Small intestine (tissue), 7 donors: ENCODE measurements around the gene NISCH. TPM values are rescaled to one million over a fixed set of nuclear protein-coding genes. Genes with fewer than 3 reads are reported as not detected.

Source experiments
- DNase-seq, 2 donors: peaks; one replicate each; pipeline versions ENCODE4 v3.0.0 to v3.0.0-alpha.2; 2013
- FAIRE-seq: peaks from 2 replicates; lab custom pipeline; 2012; peaks lifted over from hg19 to GRCh38; lab: Jason Lieb, UNC
- H3K27ac ChIP-seq, 3 donors: one replicate each; pipeline ENCODE4 v1.5.1; 2013; ENCODE audit warnings: low read length in 2 of 3, mild to moderate bottlenecking in 2 of 3, control low read depth in 1 of 3, inconsistent platforms in 1 of 3, low read depth in 1 of 3, moderate library complexity in 1 of 3
- H3K27me3 ChIP-seq, 3 donors: one replicate each; pipeline ENCODE4 v1.6.1; 2013; ENCODE audit warnings: low read length in 3 of 3, inconsistent platforms in 1 of 3; ENCODE audit not compliant: control insufficient read depth in 3 of 3, insufficient read depth in 3 of 3
- H3K36me3 ChIP-seq, 3 donors: one replicate each; pipeline ENCODE4 v1.6.1; 2013; ENCODE audit warnings: low read length in 3 of 3, inconsistent platforms in 1 of 3, low read depth in 1 of 3, mild to moderate bottlenecking in 1 of 3, moderate library complexity in 1 of 3; ENCODE audit not compliant: control insufficient read depth in 3 of 3, insufficient read depth in 2 of 3
- H3K4me1 ChIP-seq, 3 donors: one replicate each; pipeline ENCODE4 v1.6.1; 2013; ENCODE audit warnings: low read length in 2 of 3, inconsistent platforms in 1 of 3, low read depth in 1 of 3, mild to moderate bottlenecking in 1 of 3, moderate library complexity in 1 of 3; ENCODE audit not compliant: control insufficient read depth in 3 of 3, insufficient read depth in 2 of 3
- H3K4me3 ChIP-seq, 3 donors: one replicate each; pipeline ENCODE4 v1.5.1; 2013; ENCODE audit warnings: low read length in 3 of 3, control low read depth in 1 of 3, inconsistent platforms in 1 of 3, low read depth in 1 of 3, mild to moderate bottlenecking in 1 of 3, moderate library complexity in 1 of 3
- H3K9me3 ChIP-seq, 2 donors: one replicate each; pipeline ENCODE4 v1.6.1; 2013; ENCODE audit warnings: low read depth in 1 of 2, low read length in 1 of 2; ENCODE audit not compliant: control insufficient read depth in 2 of 2, insufficient read depth in 1 of 2
- WGBS, 3 donors: extraction: QIAGEN DNeasy Blood & Tissue Kit; methylation state at CpG; one replicate each; pipeline ENCODE4 v1.1.7; 2013; 5-methylcytosine and 5-hydroxymethylcytosine counted together
- polyA plus RNA-seq, 4 donors: library from polyadenylated mRNA; stranded (reverse) in 3 of 4; unstranded in 1 of 4; fragments of 200-250 nt in 3 of 4; fragments of 120-200 nt in 1 of 4; gene quantifications; one replicate each; pipeline versions ENCODE4 v1.2.1 to v1.2.3, GENCODE V29; 2013
- donor health status: healthy with polysubstance abuse.
- donor health status: control.
- donor health status: control.
- donor health status: Bipolar disorder and iron deficiency.
- donor health status: healthy.

NISCH gene
- polyA plus RNA-seq, 4 donors, result 25.9 to 78.1 (median 27.9) TPM

DNA sequence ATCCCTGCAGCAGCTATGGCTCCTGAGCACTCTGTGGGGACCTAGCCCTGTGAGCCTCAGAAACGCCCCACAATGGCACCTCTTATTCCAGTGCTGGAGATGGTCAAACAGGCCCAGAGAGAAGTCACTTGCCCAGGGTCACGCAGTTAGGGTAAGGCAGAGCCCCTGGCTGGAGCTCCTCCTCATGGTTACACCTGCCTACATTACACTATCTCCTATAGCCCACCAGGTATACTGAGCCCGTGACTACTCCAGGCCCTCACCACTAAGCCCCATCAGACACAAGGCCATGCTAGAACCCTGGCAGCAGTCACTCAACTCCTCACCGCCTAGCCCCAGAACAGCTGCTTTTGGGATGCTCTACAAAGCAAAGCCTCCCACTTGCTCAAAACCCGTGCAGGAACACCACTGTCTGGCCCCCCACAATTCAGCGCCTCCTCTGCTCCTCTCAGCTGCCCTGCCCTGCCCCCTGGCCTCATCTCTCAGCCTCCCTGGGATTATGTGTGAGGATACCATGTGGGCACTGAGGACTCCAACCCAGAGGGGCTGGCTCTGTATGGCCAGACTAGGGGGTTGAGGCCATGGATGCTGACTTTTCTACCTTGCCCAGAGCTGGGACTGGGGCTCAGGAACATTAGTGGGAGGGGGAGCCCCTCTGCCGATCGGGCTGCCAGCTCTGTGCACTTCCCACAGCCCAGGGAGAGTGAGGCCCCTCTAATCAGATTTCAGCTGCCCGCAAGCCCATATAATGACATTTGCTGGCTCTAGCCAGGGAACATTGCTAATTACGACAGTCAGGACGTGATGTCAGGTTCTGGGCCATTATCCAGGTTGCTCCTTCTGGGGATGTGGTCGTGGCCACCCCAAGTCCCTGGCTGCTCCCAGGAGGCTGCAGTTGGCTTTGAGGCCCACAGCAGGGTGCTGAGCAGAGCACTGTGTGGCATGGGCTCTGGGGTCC is 74.3 kb downstream of the NISCH start:
- Histone ChIP-seq H3K27ac (no peak overlapping the region), H3K4me1 (peaks cover 0 to 13% (median 0%) of the 10 kb centered on the region in 3 donors), H3K27me3 (no peaks in the 10 kb centered on the region), H3K9me3 (no peaks in the 10 kb centered on the region), H3K4me3 (no peak overlapping the region), H3K36me3 (peaks cover 0 to 58% (median 2%) of the 10 kb centered on the region in 3 donors)
- no peak for FAIRE-seq
- no peak for DNase-seq
- WGBS, 3 donors, result 77 to 82% (median 82%) methylated on average over 12 of the region's 12 CpGs

- Histone ChIP-seq H3K36me3 (peaks cover 0 to 44% (median 2%) of the 10 kb centered on the region in 3 donors), H3K27ac (no peak overlapping the region), H3K9me3 (no peaks in the 10 kb centered on the region), H3K4me3 (no peak overlapping the region), H3K4me1 (peaks cover 0 to 21% (median 0%) of the 10 kb centered on the region in 3 donors), H3K27me3 (no peaks in the 10 kb centered on the region)
- DNase-seq (no peak), FAIRE-seq (no peak)
- WGBS, 3 donors, result 81 to 93% (median 84%) methylated on average over 10 of the region's 10 CpGs
Observed at GRCh38 chr3:52530918-52531826, 75.8 kb downstream of the NISCH start.

- Histone ChIP-seq H3K9me3 (no peaks in the 10 kb centered on the region), H3K27me3 (no peaks in the 10 kb centered on the region), H3K36me3 (peaks cover 0 to 37% (median 2%) of the 10 kb centered on the region in 3 donors), H3K4me3 (peak overlapping the region in 1 of 3 donors; percentile 57), H3K4me1 (peaks cover 0 to 21% (median 0%) of the 10 kb centered on the region in 3 donors), H3K27ac (peak overlapping the region in 1 of 3 donors; percentile 29)
- FAIRE-seq, result no peak
- WGBS, 3 donors, result 88 to 94% (median 90%) methylated on average over 14 of the region's 14 CpGs
- DNase-seq, result no peak
Observed at GRCh38 chr3:52531860-52532516, 76.6 kb downstream of the NISCH start.

- H3K4me1 ChIP-seq, result peaks cover 0 to 21% (median 0%) of the 10 kb centered on the region in 3 donors
- WGBS, 3 donors, result 48 to 61% (median 58%) methylated on average over 5 of the region's 5 CpGs
- peaks cover 0 to 32% (median 2%) of the 10 kb centered on the region in 3 donors for H3K36me3 ChIP-seq
- H3K4me3 ChIP-seq, result peak overlapping the region in 1 of 3 donors; percentile 57
- no peak for FAIRE-seq
- H3K9me3 ChIP-seq, result no peaks in the 10 kb centered on the region
- peak in 1 of 2 donors; percentile 38 for DNase-seq
- H3K27me3 ChIP-seq, result no peaks in the 10 kb centered on the region
- peak overlapping the region in 1 of 3 donors; percentile 13 for H3K27ac ChIP-seq
Observed at GRCh38 chr3:52532517-52532837, 77.1 kb downstream of the NISCH start.

DNA sequence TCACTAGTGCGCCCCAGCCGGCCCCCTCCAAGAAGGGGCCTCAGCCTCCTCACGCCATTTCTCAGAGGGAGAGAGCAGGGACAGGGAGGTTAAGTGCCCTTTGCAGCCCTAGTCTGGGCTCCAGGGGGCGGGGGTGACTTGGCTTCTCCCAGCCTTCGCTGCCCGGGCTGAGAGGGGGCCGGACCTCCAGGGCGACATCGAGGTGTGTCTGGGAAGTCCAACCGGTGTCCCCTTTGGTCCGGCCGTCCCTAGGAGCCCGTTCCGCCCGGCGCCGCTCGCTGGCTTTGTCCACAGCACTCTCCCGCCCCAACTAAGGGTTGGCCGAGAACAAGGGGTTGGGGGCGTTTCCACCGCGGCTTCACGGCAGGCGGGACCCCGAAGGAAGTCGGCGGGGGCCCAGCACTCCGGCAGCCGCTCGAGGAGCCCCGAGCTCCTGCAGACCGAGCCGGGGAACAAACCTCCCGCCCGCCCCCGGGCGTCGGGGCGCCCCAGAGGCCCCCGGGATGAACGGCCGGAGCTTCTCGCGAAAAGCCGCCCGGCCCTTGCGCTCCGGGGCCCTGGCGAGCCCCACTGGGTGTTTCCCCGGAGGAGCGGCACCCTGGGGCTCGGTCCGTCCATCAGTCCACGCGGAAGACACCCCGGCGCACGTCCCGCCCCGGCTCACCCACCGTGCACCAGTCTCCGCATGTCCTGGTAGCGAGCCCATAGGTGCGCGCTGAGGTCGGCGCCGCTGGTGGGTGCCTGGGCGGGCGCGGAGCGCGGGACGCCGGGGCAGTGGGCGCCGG is 77.6 kb downstream of the NISCH start:
- H3K27ac ChIP-seq, result peak overlapping the region in 1 of 3 donors; percentile 13
- FAIRE-seq (no peak), DNase-seq (peak in 1 of 2 donors; percentile 61)
- peak overlapping the region; percentile 31 to 63 (median 57) for H3K4me3 ChIP-seq
- WGBS, 3 donors, result 3% methylated on average over 63 to 78 of the region's 78 CpGs
- no peaks in the 10 kb centered on the region for H3K27me3 ChIP-seq
- H3K9me3 ChIP-seq, result no peaks in the 10 kb centered on the region
- peaks cover 0 to 27% (median 2%) of the 10 kb centered on the region in 3 donors for H3K36me3 ChIP-seq
- H3K4me1 ChIP-seq, result peaks cover 3 to 21% (median 5%) of the 10 kb centered on the region in 3 donors

GRCh38 chr3:52533623-52534280 is 78.3 kb downstream of the NISCH start, which contains the start of gene NT5DC2:
Gene NT5DC2, minus strand, starts transcription at chr3:52533857. Its CDS starts 120 bp downstream, at chr3:52533737.
- H3K4me3 ChIP-seq, result peak within 1 kb of the TSS; percentile 31 to 63 (median 58)
- peak within 1 kb of the TSS in 2 of 3 donors; percentile 13 to 54 for H3K27ac ChIP-seq
- H3K9me3 ChIP-seq, result no peaks in the 10 kb centered on the region
- FAIRE-seq (no peak), DNase-seq (peak; percentile 51 to 78)
- H3K36me3 ChIP-seq, result peaks cover 0 to 23% (median under 1%) of the 10 kb centered on the region in 3 donors
- no peaks in the 10 kb centered on the region for H3K27me3 ChIP-seq
- peaks cover 3 to 21% (median 9%) of the 10 kb centered on the region in 3 donors for H3K4me1 ChIP-seq
- WGBS, 3 donors, result 2 to 10% (median 5%) methylated on average over 19 to 91 of the region's 91 CpGs
